Mesodermal cell (in vitro differentiated cells): ENCODE measurements around the gene GBP1.
"Not testable (repeated sequence)": the region's sequence is repeated elsewhere in the genome, so short reads cannot be mapped to it uniquely, and the experiment has no call there.

Source experiments
- H3K27ac ChIP-seq: 2 replicates; pipeline ENCODE4 v1.7.0; 2013; ENCODE audit warnings: mild to moderate bottlenecking, low read depth, low read length, moderate library complexity; ENCODE audit not compliant: severe bottlenecking
- H3K36me3 ChIP-seq: 2 replicates; pipeline ENCODE4 v1.7.1; 2013; ENCODE audit warnings: mild to moderate bottlenecking, low read length, moderate library complexity; ENCODE audit not compliant: control insufficient read depth, insufficient read depth
- H3K4me1 ChIP-seq: one replicate; pipeline ENCODE4 v1.7.1; 2013; ENCODE audit warnings: mild to moderate bottlenecking, low read length; ENCODE audit not compliant: insufficient read depth, control insufficient read depth, poor library complexity, severe bottlenecking
- H3K4me3 ChIP-seq: 2 replicates; pipeline ENCODE4 v1.7.0; 2013; ENCODE audit warnings: low read length, control low read depth, mild to moderate bottlenecking; ENCODE audit not compliant: insufficient read depth, poor library complexity, severe bottlenecking; ENCODE audit errors: extremely low read depth
- H3K9me3 ChIP-seq: 2 replicates; pipeline ENCODE4 v1.7.1; 2013; ENCODE audit warnings: mild to moderate bottlenecking, low read length, moderate library complexity; ENCODE audit not compliant: control insufficient read depth
- WGBS, 2 experiments: methylation state at CpG; one replicate each; pipeline ENCODE4 v1.1.5; 2013; ENCODE audit warnings: missing lambda C conversion rate in 2 of 2; ENCODE audit not compliant: insufficient coverage in 2 of 2; 5-methylcytosine and 5-hydroxymethylcytosine counted together

The GBP1 gene

DNA sequence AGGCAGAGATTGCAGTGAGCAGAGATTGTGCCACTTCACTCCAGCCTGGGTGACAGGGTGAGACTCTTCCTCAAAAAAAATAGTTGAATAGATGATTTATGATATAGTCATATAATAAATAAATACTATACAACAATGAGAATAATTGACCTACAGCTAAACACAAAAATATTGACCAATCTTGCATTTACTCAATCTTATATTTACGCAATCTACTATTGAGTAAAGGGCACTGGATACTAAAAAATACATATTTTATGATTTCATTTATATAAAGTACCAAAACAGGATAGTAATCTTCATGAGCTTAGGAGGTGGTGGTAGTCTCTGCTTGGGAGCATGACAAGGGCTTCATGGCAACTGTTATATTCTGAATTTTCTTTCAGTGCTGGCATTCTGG is 23.3 kb downstream of the GBP1 start:
- WGBS, 2 experiments, result no CpG with 5 or more reads among the region's 1 CpG
- Histone ChIP-seq H3K36me3 (no peaks in the 10 kb centered on the region), H3K9me3 (peaks cover 7% of the 10 kb centered on the region), H3K4me1 (no peaks in the 10 kb centered on the region), H3K27ac (no peak overlapping the region), H3K4me3 (no peak overlapping the region)

DNA sequence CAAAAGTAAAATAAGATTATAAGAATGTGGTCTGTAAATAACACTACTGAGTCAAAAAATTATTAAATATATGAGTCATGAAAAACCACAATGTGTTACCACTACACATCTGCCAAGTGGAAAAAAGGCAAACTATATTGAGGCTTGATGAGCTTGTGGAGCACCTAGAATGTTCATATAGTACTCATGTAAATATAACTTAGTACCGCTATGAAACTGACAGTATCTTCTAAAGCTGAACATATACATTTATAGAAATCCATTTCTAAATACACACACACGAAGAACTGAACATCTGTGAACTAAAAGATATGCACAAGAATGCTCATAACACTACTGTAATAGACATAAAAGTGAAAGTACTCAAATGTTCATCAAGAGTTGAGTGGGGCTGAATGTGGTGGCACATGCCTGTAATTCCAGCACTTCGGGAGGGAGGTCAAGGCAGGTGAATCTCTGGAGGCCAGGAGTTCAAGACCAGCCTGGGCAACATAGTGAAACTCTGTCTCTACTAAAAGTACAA is 23.8 kb downstream of the GBP1 start:
- 71 to 100% methylated on average over 1 of the region's 3 CpGs for WGBS, 2 experiments
- no peak overlapping the region for H3K27ac ChIP-seq
- peaks cover 7% of the 10 kb centered on the region for H3K9me3 ChIP-seq
- H3K4me1 ChIP-seq, result no peaks in the 10 kb centered on the region
- H3K36me3 ChIP-seq, result no peaks in the 10 kb centered on the region
- no peak overlapping the region for H3K4me3 ChIP-seq

DNA sequence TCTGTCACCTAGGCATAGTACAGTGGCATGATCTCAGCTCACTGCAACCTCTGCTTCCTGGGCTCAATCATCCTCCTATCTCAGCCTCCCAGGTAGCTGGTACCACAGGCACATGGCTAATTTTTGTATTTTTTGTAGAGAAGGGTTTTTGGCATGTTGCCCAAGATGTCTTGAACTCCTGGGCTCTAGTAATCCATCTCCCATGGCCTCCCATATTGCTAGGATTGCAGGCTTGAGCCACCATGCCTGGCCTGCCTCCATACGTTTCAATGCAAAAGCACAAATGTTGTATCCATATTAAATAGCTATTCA is 24.7 kb downstream of the GBP1 start:
- Histone ChIP-seq H3K9me3 (peaks cover 7% of the 10 kb centered on the region), H3K27ac (no peak overlapping the region), H3K36me3 (no peaks in the 10 kb centered on the region), H3K4me3 (no peak overlapping the region), H3K4me1 (no peaks in the 10 kb centered on the region)
- no CpG with 5 or more reads among the region's 1 CpG for WGBS, 2 experiments

DNA sequence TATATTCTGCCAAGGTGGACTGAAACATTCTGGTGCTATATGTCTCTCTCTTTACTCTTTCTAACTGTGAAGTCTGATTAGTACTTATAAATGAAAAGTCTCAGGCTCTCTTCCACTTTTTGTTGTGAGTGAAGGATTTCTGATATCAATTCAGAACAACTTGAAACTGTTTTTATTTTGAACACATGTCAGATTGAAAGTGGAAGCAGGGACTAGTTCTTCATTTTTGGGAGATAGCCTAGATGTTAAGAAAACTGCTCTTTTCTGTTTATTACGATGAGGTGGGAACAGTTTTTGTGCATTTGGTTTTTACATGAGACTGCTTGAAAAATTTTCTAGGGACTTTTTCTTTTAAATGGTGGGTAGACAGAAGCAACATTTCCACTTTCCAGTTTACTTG is 27.8 kb downstream of the GBP1 start:
- H3K4me1 ChIP-seq, result no peaks in the 10 kb centered on the region
- H3K9me3 ChIP-seq, result no peaks in the 10 kb centered on the region
- WGBS, 2 experiments, result 100% methylated on average over 1 of the region's 1 CpG
- no peaks in the 10 kb centered on the region for H3K36me3 ChIP-seq
- no peak overlapping the region for H3K4me3 ChIP-seq
- no peak overlapping the region for H3K27ac ChIP-seq

DNA sequence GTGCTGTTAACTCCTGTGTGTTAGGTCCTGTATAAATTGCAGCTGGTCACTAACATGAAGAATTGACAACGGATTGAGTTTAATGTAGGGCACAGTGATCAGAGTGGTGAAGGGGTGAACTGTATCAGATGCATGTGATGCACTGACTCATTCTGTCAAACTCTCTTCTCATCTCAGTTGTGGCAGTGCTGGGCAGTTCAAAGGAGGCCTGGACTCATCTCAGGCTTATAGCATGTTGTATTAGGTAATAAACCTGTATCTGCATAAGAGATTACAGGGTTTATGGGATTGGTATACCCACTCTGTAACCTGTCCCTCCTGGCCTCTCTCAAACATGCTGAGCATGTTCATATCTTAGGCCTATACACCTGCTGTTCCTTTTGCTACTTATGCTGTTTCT is 29.9 kb downstream of the GBP1 start:
- 90 to 100% methylated on average over 1 of the region's 1 CpG for WGBS, 2 experiments

DNA sequence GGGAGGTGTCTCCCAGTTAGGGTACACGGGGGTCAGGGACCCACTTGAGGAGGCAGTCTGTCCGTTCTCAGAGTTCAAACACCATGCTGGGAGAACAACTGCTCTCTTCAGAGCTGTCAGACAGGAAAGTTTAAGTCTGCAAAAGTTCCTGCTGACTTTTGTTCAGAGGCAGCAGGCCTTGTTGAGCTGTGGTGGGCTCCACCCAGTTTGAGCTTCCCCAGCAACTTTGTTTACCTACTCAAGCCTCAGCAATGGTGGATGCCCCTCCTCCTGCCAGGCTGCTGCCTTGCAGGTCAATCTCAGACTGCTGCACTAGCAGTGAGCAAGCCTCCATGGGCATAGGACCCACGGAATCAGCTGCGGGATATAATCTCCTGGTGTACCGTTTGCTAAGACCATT is 31.0 kb downstream of the GBP1 start:
- H3K4me1 ChIP-seq, H3K4me3 ChIP-seq, H3K9me3 ChIP-seq, H3K27ac ChIP-seq, H3K36me3 ChIP-seq: not testable (repeated sequence)
- 80 to 96% methylated on average over 5 of the region's 5 CpGs for WGBS, 2 experiments

More for the DNA sequence above, 29.9 kb downstream of the GBP1 start:
- H3K36me3 ChIP-seq, result no peaks in the 10 kb centered on the region
- H3K4me3 ChIP-seq, result no peak overlapping the region
- no peaks in the 10 kb centered on the region for H3K4me1 ChIP-seq
- H3K27ac ChIP-seq, result no peak overlapping the region
- no peaks in the 10 kb centered on the region for H3K9me3 ChIP-seq

DNA sequence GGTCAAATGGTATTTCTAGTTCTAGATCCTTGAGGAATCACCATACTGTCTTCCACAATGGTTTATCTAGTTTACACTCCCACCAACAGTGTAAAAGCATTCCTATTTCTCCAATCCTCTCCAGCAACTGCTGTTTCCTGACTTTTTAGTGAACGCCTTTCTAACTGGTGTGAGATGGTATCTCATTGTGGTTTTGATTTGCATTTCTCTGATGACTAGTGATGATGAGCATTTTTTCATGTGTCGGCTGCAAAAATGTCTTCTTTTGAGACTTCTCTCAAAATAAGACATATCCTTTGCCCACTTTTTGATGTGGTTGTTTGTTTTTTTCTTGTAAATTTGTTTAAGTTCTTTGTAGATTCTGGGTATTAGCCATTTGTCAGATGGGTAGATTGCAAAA is 36.0 kb downstream of the GBP1 start:
- WGBS, 2 experiments, result 100% methylated on average over 1 of the region's 2 CpGs; no CpG with 5 or more reads in 1 of the 2 experiments

DNA sequence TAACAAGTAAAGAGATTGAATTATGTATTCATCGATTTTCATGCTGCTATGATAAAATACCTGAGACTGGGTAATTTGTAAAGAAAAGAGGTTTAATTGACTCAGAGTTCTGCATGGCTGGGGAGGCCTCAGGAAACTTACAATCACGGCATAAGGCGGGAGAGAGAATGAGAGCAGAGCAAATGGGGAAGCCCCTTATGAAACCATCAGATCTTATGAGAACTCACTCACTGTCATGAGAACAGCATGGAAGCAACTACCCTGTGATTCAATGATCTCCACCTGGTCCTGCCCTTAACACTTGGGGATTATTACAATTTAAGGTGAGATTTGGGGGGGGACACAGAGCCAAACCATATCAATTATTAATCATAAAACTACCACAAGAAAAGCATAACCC is 39.1 kb downstream of the GBP1 start:
- Histone ChIP-seq H3K4me3 (no peak overlapping the region), H3K9me3 (no peaks in the 10 kb centered on the region), H3K27ac (no peak overlapping the region), H3K4me1 (peaks cover 13% of the 10 kb centered on the region), H3K36me3 (no peaks in the 10 kb centered on the region)
- WGBS, 2 experiments, result 91 to 97% methylated on average over 3 of the region's 3 CpGs

More for the DNA sequence above, 36.0 kb downstream of the GBP1 start:
- not testable (repeated sequence) for H3K4me3 ChIP-seq, H3K36me3 ChIP-seq, H3K9me3 ChIP-seq, H3K4me1 ChIP-seq, H3K27ac ChIP-seq

DNA sequence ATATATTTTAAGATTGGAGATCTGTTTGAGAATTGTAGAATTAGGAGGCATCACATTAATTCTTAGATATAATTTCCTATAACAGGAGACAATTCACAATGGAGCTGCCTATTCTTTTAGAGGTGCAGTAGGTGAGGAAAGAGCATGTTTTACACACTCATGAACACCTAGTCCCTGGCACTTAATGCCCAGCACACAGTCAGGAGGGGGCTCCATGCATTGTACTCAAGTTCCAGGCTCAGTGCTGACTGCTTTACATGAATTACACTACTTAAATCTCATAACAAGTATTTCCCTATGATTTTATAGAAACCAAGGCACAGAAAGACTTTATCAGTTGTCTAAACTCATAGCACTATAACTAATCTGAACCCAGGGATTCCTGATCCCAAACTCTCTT is 42.0 kb downstream of the GBP1 start:
- no peaks in the 10 kb centered on the region for H3K36me3 ChIP-seq
- H3K4me1 ChIP-seq, result peaks cover 13% of the 10 kb centered on the region

DNA sequence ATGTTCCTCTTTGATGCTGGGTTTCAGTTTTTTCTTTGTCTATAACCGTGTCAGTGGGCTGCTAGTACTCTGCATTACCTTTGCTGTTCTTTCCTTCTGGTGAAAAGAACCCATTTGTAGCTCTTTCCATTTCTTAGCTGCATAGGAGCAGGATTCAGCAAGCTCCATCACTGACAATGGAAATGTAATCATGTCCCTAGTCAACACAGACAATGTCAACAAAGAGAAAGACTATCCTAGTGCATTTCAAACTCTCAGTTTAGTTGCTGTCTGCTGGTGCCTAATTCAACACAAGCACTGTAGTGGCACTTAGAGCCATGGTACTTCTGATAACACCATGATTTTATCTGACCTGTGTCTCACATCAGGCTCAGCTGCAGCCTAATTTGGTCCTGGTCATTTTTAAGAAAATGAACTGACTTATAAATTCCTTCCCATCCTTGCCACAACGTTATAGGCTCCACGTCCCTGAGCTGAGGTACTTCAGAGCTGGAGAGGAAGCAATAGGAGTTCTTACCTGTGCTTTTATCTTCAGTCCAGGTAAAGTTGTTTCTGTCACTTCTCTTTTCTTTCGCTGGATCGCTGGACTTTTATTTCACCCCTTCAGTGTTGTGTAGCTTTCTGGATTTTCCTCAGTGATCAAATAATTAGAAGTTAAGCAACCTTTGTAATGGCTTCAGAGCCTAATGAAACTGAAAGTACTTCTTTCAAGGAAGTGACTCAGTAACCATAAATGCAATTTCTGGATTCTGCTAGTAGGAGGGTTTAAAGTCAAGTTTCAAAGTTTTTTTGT is 42.6 kb downstream of the GBP1 start, which contains the start of gene GBP3:
GBP3 (minus strand) TSS at position 700 of the 793 bp plus-strand sequence. CDS start 2,145 bp downstream, outside the sequence.
- Histone ChIP-seq H3K36me3 (no peaks in the 10 kb centered on the region), H3K4me3 (no peak within 1 kb of the TSS), H3K9me3 (no peaks in the 10 kb centered on the region), H3K4me1 (peaks cover 13% of the 10 kb centered on the region), H3K27ac (no peak within 1 kb of the TSS)
- 50 to 67% methylated on average over 1 of the region's 5 CpGs for WGBS, 2 experiments

More for the DNA sequence above, 42.0 kb downstream of the GBP1 start:
- Histone ChIP-seq H3K27ac (no peak overlapping the region), H3K9me3 (no peaks in the 10 kb centered on the region), H3K4me3 (no peak overlapping the region)

DNA sequence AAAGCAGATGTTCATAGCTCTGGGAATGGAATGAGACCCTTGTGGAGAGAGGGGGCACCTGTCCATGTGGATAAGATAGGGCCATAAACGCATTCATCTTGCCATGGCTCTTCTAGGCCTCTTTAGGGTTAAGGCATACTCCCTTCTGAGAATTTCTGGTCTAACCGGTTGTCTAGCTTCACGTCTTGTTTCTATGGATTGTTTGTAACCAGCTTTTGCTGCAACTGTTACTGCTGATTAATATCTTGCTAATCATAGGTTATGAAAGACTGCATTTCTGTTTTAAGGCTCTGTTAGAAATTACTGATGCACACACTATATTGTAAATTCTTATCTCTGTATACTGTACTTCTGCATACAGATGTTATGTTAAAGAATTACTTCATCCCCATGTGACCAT is 46.7 kb downstream of the GBP1 start:
- not testable (repeated sequence) for H3K4me3 ChIP-seq, H3K36me3 ChIP-seq, H3K9me3 ChIP-seq, H3K27ac ChIP-seq
- peaks cover 13% of the 10 kb centered on the region for H3K4me1 ChIP-seq
- WGBS, 2 experiments, result no CpG with 5 or more reads among the region's 3 CpGs
